Testis (tissue), 3 donors: ENCODE results near the gene ARMC10. TPM values are rescaled to one million over a fixed set of nuclear protein-coding genes. Genes with fewer than 3 reads are reported as not detected.
A peak's percentile ranks its signal among the peaks of the same experiment; 100 is the strongest.
"Not testable (repeated sequence)": the region's sequence is repeated elsewhere in the genome, so short reads cannot be mapped to it uniquely, and the experiment has no call there.

Experiments used
- DNase-seq: peaks from one replicate; pipeline ENCODE4 v3.0.0-alpha.2; 2019
- H3K27ac ChIP-seq, 2 donors: fragments of 200-600 bp; sonication (generic); one replicate each; pipeline ENCODE4 v1.5.1; 2019
- H3K27me3 ChIP-seq: fragments of 200-600 bp; sonication (generic); one replicate; pipeline ENCODE4 v1.5.1; 2019
- H3K36me3 ChIP-seq: fragments of 200-600 bp; sonication (generic); one replicate; pipeline ENCODE4 v1.5.1; 2017; ENCODE audit warnings: low read depth; ENCODE audit errors: missing control alignments
- H3K4me1 ChIP-seq: fragments of 200-600 bp; sonication (generic); one replicate; pipeline ENCODE4 v1.5.1; 2019
- H3K4me3 ChIP-seq, 2 donors: fragments of 200-600 bp; sonication (generic); one replicate each; pipeline ENCODE4 v1.5.1; 2017 to 2019
- H3K9me3 ChIP-seq: fragments of 200-600 bp; sonication (generic); one replicate; pipeline ENCODE4 v1.5.1; 2017
- POLR2A ChIP-seq: fragments of 450-650 bp; IDR thresholded peaks from one replicate; pipeline ENCODE4 v1.6.1; 2017; ENCODE audit warnings: antibody characterized with exemption, mild to moderate bottlenecking, moderate library complexity
- WGBS, 2 donors: methylation state at CpG; one replicate each; pipeline ENCODE4 v1.1.5; 2018; 5-methylcytosine and 5-hydroxymethylcytosine counted together
- intact Hi-C: fragments of 100-400 bp; cut with DNase I; formaldehyde crosslinking; loops from one replicate; pipeline ENCODE4 v1.15.1; 2023; ENCODE audit warnings: low total_unique reads
- polyA plus RNA-seq: library from polyadenylated mRNA; stranded (reverse); fragments of 350-450 nt; fragmentation: Illumina TruSeq; extraction: RNeasy Lipid Tissue Mini Kit (QIAGEN cat#74804); gene quantifications from one replicate; pipeline ENCODE4 v1.2.3, GENCODE V29; 2014; ENCODE audit warnings: low read depth, low replicate concordance; ENCODE audit not compliant: insufficient read depth
- total RNA-seq, 2 donors: library from RNA; depleted of rRNA; stranded (reverse); fragments of >200 nt; gene quantifications; one replicate each; pipeline ENCODE4 v1.2.3, GENCODE V29; 2016
- TF ChIP-seq, protein P1 (sequence below), 3 experiments: fragments of 450-650 bp in 2 of 3; fragments of 200-600 bp in 1 of 3; sonication (generic) in 1 of 3; IDR thresholded peaks; one replicate each; pipeline ENCODE4 v1.5.1; 2016 to 2019; ENCODE audit warnings: antibody characterized with exemption in 3 of 3, mild to moderate bottlenecking in 2 of 3, moderate library complexity in 1 of 3

ARMC10 gene
- total and polyA plus RNA-seq, 3 donors from 2014 or later: 31.2 to 64.4 (median 61.7) TPM

DNA sequence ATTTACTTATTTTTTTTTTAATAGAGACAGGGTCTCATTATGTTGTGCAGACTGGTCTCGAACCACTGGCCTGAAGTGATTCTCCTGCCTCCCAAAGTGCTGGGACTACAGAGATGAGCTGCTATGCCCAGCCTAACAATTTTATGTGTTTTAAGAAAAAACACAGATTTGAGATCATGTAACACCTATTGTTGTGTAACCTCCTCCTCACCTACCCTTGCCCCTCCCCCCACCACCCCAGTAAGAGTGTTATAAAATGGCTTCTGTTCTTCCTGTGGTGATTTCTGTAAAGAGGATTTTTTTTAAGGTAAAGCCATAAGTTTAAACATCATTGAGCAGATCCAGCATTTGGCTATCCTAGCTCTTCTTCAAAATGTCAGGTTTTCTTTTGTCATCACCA, 7.6 kb downstream of the ARMC10 start:
- DNase-seq: no peak
- no peak for TF ChIP-seq POLR2A
- TF ChIP-seq, protein P1, sequence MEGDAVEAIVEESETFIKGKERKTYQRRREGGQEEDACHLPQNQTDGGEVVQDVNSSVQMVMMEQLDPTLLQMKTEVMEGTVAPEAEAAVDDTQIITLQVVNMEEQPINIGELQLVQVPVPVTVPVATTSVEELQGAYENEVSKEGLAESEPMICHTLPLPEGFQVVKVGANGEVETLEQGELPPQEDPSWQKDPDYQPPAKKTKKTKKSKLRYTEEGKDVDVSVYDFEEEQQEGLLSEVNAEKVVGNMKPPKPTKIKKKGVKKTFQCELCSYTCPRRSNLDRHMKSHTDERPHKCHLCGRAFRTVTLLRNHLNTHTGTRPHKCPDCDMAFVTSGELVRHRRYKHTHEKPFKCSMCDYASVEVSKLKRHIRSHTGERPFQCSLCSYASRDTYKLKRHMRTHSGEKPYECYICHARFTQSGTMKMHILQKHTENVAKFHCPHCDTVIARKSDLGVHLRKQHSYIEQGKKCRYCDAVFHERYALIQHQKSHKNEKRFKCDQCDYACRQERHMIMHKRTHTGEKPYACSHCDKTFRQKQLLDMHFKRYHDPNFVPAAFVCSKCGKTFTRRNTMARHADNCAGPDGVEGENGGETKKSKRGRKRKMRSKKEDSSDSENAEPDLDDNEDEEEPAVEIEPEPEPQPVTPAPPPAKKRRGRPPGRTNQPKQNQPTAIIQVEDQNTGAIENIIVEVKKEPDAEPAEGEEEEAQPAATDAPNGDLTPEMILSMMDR (IDR thresholded peaks at IDR 0.05): no peak
- WGBS, 2 donors: 100% methylated on average over 1 of the region's 1 CpG
- Histone ChIP-seq H3K36me3 (no peaks in the 10 kb centered on the region), H3K9me3 (no peaks in the 10 kb centered on the region), H3K4me3 (no peak overlapping the region), H3K27me3 (no peaks in the 10 kb centered on the region), H3K27ac (no peak overlapping the region), H3K4me1 (peaks cover 5% of the 10 kb centered on the region)
- intact Hi-C loops: no loop called here

DNA sequence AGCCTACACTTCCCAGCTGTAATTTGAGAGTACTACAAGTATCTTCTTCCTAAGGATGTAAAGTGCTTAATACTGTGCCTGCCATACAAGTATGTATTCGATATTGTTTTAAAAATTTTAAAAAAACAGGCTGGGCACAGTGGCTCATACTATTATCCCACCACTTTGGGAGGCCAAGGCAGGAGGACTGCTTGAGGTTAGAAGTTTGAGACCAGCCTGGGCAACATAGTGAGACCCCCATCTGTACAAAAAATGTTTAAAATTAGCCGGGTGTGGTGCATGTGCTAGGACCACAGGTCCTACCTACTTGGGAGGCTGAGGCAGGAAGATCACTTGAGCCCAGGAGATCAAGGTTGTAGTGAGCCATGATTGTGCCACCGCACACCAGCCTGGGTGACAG, 8.3 kb downstream of the ARMC10 start:
- no peaks in the 10 kb centered on the region for H3K27me3 ChIP-seq
- TF ChIP-seq, protein P1 (IDR thresholded peaks at IDR 0.05): no peak
- no peak for TF ChIP-seq POLR2A
- no peak overlapping the region for H3K4me3 ChIP-seq
- no peak for DNase-seq
- intact Hi-C loops: no loop called here
- WGBS, 2 donors: 86 to 96% methylated on average over 3 of the region's 3 CpGs
- H3K27ac ChIP-seq: no peak overlapping the region
- H3K4me1 ChIP-seq: peaks cover 5% of the 10 kb centered on the region
- no peaks in the 10 kb centered on the region for H3K9me3 ChIP-seq
- no peaks in the 10 kb centered on the region for H3K36me3 ChIP-seq

DNA sequence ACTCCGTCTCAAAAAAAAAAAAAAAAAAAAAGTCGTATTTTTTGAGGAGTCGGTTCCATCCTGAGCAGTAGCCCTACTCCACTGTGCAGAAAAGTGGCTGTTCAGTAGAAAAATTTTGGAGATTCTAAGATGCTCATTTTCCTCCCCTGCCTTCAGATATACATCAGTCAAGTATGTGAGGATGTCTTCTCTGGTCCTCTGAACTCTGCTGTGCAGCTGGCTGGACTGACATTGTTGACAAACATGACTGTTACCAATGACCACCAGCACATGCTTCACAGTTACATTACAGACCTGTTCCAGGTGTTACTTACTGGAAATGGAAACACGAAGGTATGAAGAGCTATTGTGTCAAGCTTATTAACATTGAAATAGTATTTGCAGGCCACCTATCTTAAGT, 17.4 kb downstream of the ARMC10 start:
- H3K27ac ChIP-seq, H3K36me3 ChIP-seq, DNase-seq, intact Hi-C loops, H3K9me3 ChIP-seq, H3K4me3 ChIP-seq, H3K4me1 ChIP-seq, H3K27me3 ChIP-seq: not testable (repeated sequence)
- WGBS, 2 donors: 65 to 67% methylated on average over 4 of the region's 4 CpGs

DNA sequence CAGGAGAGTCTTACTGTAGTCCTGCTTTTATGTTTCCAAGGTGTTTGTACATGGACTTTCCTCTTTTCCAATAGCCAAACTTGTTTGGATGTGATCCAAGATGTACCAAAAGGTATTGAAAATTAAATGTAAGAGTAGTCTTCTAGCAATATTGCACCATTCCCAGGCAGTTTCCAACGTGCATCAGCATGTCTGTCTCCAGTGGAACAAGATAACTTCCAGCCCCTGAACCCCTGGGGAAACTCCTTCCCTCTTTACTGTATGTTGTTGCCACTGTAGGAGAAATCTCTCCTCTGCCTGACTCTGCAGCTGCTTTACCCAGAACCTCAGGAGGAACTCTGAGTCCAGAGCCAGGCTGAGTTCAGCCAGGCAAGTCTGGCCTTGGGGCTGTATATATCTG, 18.5 kb downstream of the ARMC10 start:
- H3K4me3 ChIP-seq: no peak overlapping the region
- no peak for DNase-seq
- H3K36me3 ChIP-seq: no peaks in the 10 kb centered on the region
- TF ChIP-seq POLR2A: no peak
- TF ChIP-seq, protein P1 (IDR thresholded peaks at IDR 0.05): no peak
- intact Hi-C loops: no loop called here
- H3K27me3 ChIP-seq: no peaks in the 10 kb centered on the region
- no peaks in the 10 kb centered on the region for H3K9me3 ChIP-seq
- H3K27ac ChIP-seq: no peak overlapping the region
- no peaks in the 10 kb centered on the region for H3K4me1 ChIP-seq
- 21 to 33% methylated on average over 1 of the region's 1 CpG for WGBS, 2 donors

DNA sequence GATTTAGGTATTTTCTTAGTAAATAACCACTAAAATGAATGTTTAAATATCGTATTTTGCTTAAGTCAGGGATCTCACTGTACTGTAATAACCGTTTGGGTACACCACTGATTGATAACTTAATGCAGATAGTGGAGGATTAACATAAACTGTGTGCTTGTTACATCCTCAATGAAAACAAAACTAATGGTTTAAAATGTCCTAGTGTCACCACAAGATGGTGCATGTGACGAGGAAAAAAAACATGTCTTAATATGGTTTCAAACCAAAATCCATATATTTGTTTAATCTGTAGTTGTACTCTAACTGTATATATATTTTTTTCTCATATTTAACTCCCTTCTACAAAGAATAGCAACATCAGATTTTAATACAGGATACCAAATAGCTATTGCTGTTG, 19.2 kb downstream of the ARMC10 start:
- WGBS, 2 donors: 31 to 36% methylated on average over 3 of the region's 3 CpGs
- TF ChIP-seq, protein P1 (IDR thresholded peaks at IDR 0.05): peak in 1 of 3 experiments; percentile 11
- TF ChIP-seq POLR2A: no peak
- H3K4me3 ChIP-seq: no peak overlapping the region
- no peaks in the 10 kb centered on the region for H3K4me1 ChIP-seq
- intact Hi-C loops: no loop called here
- H3K27ac ChIP-seq: no peak overlapping the region
- H3K9me3 ChIP-seq: no peaks in the 10 kb centered on the region
- DNase-seq: no peak
- no peaks in the 10 kb centered on the region for H3K27me3 ChIP-seq
- no peaks in the 10 kb centered on the region for H3K36me3 ChIP-seq

DNA sequence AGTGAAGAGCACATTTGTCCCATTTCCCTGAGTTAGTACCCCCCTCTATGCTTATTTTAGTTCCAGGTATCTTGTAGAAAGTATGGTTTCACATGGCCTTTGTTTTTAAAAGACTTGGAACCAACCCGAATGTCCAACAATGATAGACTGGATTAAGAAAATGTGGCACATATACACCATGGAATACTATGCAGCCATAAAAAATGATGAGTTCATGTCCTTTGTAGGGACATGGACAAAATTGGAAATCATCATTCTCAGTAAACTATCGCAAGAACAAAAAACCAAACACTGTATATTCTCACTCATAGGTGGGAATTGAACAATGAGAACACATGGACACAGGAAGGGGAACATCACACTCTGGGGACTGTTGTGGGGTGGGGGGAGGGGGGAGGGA, 20.6 kb downstream of the ARMC10 start:
- WGBS, 2 donors: 94 to 98% methylated on average over 2 of the region's 2 CpGs
- H3K36me3 ChIP-seq, H3K4me3 ChIP-seq: not testable (repeated sequence)

More for the DNA sequence above, 20.6 kb downstream of the ARMC10 start:
- H3K4me1 ChIP-seq, H3K27ac ChIP-seq, H3K27me3 ChIP-seq, intact Hi-C loops, H3K9me3 ChIP-seq, DNase-seq: not testable (repeated sequence)
